ENCODE measurements around the gene HSPB2. TPM values are rescaled to one million over a fixed set of nuclear protein-coding genes. Genes with fewer than 3 reads are reported as not detected.

HSPB2 gene, protein sequence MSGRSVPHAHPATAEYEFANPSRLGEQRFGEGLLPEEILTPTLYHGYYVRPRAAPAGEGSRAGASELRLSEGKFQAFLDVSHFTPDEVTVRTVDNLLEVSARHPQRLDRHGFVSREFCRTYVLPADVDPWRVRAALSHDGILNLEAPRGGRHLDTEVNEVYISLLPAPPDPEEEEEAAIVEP
- 1 to 10 TPM; 1.4 to 3.6 (median 2.4) TPM for total RNA-seq

DNA sequence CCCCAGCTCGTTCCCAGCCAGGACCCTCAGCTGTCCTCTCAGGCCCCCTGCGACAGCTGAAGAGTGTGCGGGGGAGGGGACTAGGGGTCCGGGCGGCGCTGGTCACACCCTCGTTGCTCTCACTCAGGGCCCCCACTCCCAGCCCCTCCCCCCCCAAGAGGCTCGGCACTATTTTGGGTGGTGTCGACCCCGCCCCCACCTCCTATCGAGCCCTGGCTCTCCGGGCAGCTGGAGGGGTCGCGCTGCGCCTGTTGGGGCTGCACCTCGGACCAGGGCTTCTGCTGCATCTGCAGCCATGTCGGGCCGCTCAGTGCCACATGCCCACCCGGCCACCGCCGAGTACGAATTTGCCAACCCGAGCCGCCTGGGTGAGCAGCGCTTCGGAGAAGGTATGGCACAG, at the start of gene HSPB2:
HSPB2 (plus strand) TSS at position 200 of the 400 bp plus-strand sequence; CDS start at position 296, 96 bp downstream.
- TF ChIP-seq, protein P1, sequence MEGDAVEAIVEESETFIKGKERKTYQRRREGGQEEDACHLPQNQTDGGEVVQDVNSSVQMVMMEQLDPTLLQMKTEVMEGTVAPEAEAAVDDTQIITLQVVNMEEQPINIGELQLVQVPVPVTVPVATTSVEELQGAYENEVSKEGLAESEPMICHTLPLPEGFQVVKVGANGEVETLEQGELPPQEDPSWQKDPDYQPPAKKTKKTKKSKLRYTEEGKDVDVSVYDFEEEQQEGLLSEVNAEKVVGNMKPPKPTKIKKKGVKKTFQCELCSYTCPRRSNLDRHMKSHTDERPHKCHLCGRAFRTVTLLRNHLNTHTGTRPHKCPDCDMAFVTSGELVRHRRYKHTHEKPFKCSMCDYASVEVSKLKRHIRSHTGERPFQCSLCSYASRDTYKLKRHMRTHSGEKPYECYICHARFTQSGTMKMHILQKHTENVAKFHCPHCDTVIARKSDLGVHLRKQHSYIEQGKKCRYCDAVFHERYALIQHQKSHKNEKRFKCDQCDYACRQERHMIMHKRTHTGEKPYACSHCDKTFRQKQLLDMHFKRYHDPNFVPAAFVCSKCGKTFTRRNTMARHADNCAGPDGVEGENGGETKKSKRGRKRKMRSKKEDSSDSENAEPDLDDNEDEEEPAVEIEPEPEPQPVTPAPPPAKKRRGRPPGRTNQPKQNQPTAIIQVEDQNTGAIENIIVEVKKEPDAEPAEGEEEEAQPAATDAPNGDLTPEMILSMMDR (IDR thresholded peaks at IDR 0.05; ENCODE audit: low read depth), result no peak

- TF ChIP-seq, protein P1 (IDR thresholded peaks at IDR 0.05; ENCODE audit: low read depth), result no peak
These were observed 42.4 kb upstream of the HSPB2 start for GRCh38 chr11:111870113-111870512.

GRCh38 chr11:111870522-111870885, 42.0 kb upstream of the HSPB2 start:
- TF ChIP-seq, protein P1 (IDR thresholded peaks at IDR 0.05; ENCODE audit: low read depth), result no peak

GRCh38 chr11:111870886-111871692, 41.4 kb upstream of the HSPB2 start, which contains the start of gene ALG9:
Gene ALG9 (minus strand): TSS chr11:111871581. CDS start chr11:111871482, 99 bp downstream.
- TF ChIP-seq, protein P1 (IDR thresholded peaks at IDR 0.05; ENCODE audit: low read depth), result no peak

GRCh38 chr11:111871693-111872161, 40.8 kb upstream of the HSPB2 start:
- TF ChIP-seq, protein P1 (IDR thresholded peaks at IDR 0.05; ENCODE audit: low read depth), result no peak

DNA sequence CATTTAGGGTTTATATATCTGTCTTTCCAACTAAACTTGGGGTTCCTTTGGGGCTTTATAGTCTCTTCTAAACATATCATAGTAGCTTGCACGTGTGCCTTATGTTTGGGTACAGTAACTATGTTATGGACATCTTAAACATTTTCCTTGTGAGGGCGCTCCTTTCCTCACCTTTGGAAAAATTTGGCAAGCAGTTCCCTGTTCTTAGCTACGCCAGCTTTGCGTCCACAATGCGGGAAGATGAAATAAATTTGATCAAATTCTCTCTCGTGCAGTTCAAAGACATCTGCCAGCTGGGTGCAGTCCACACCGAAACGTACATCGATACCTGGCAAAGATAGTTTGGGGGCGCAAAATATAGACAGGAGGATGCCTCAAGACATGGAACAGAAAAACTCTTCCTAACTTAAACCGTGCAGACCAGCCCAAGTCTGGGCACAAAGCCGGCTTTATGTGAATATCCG, 34.1 kb upstream of the HSPB2 start:
- TF ChIP-seq, protein P1 (IDR thresholded peaks at IDR 0.05; ENCODE audit: low read depth), result no peak
